HEK293 (cell line): ENCODE measurements around the gene POLR2L.

ENCODE experiments used
- CTCF ChIA-PET: fragments of 350-600 bp; formaldehyde crosslinking; extraction: SDS; loops from one replicate; lab custom pipeline; 2021; ENCODE audit warnings: antibody characterized with exemption; lab: Yijun Ruan, JAX
- POLR2A ChIA-PET: fragments of 300-600 bp; formaldehyde crosslinking; extraction: SDS; loops from one replicate; lab custom pipeline; 2020; ENCODE audit warnings: antibody characterized with exemption, inconsistent platforms; lab: Yijun Ruan, JAX
- H3K27ac ChIP-seq: fragments of 200-500 bp; sonication (Bioruptor generic); 2 replicates; pipeline ENCODE4 v1.5.1; 2014; ENCODE audit warnings: low read depth, low read length, control low read depth, inconsistent platforms; ENCODE audit errors: extremely low read depth
- H3K36me3 ChIP-seq, 2 experiments: fragments of 200-500 bp in 1 of 2; sonication (Bioruptor generic) in 1 of 2; 1 replicate in 1 of 2; 2 replicates in 1 of 2; pipeline ENCODE4 v1.5.1; 2014 to 2017; ENCODE audit warnings: inconsistent platforms in 2 of 2, low read length in 2 of 2; ENCODE audit not compliant: control insufficient read depth in 2 of 2, insufficient read depth in 1 of 2
- H3K4me1 ChIP-seq: fragments of 200-500 bp; sonication (Bioruptor generic); 2 replicates; pipeline ENCODE4 v1.5.1; 2014; ENCODE audit warnings: mild to moderate bottlenecking, low read length, inconsistent platforms; ENCODE audit not compliant: control insufficient read depth, insufficient read depth
- H3K4me3 ChIP-seq: 2 replicates; pipeline ENCODE4 v1.5.1; 2011; ENCODE audit warnings: low read depth, mild to moderate bottlenecking, control low read depth, low read length, moderate library complexity
- H3K9me3 ChIP-seq: fragments of 200-500 bp; sonication (Bioruptor generic); 2 replicates; pipeline ENCODE4 v1.5.1; 2014; ENCODE audit warnings: low read depth, low read length, inconsistent platforms; ENCODE audit not compliant: control insufficient read depth, insufficient read depth
- IKZF3 ChIP-seq: fragments of 450-650 bp; IDR thresholded peaks from 2 replicates; pipeline ENCODE4 v1.5.0; 2018; ENCODE audit warnings: missing biosample characterization, mild to moderate bottlenecking, missing genetic modification characterization, moderate library complexity
- INSM2 ChIP-seq: fragments of 450-650 bp; formaldehyde crosslinking; IDR thresholded peaks from 2 replicates; pipeline ENCODE4 v1.5.1; 2016; ENCODE audit warnings: missing biosample characterization, missing genetic modification characterization
- TRIM28 ChIP-seq: IDR thresholded peaks from 2 replicates; pipeline ENCODE4 v1.6.1; 2011; ENCODE audit warnings: low read length, control low read depth, borderline replicate concordance
- ZBTB44 ChIP-seq: fragments of 450-650 bp; IDR thresholded peaks from 2 replicates; pipeline ENCODE4 v1.5.1; 2018; ENCODE audit warnings: missing biosample characterization, mild to moderate bottlenecking, missing genetic modification characterization
- ZFHX2 ChIP-seq: fragments of 450-650 bp; formaldehyde crosslinking; conservative IDR thresholded peaks from 2 replicates; pipeline ENCODE4 v1.5.1; 2016; ENCODE audit warnings: missing biosample characterization, missing genetic modification characterization
- ZFP37 ChIP-seq: fragments of 450-650 bp; formaldehyde crosslinking; IDR thresholded peaks from 2 replicates; pipeline ENCODE4 v1.5.1; 2016; ENCODE audit warnings: missing biosample characterization, missing genetic modification characterization
- ZNF133 ChIP-seq: fragments of 450-650 bp; formaldehyde crosslinking; IDR thresholded peaks from 2 replicates; pipeline ENCODE4 v1.5.1; 2016; ENCODE audit warnings: missing biosample characterization, missing genetic modification characterization
- ZNF157 ChIP-seq: fragments of 450-650 bp; formaldehyde crosslinking; IDR thresholded peaks from 2 replicates; pipeline ENCODE4 v1.5.1; 2016; ENCODE audit warnings: missing biosample characterization, missing genetic modification characterization
- ZNF18 ChIP-seq: fragments of 450-650 bp; formaldehyde crosslinking; IDR thresholded peaks from 2 replicates; pipeline ENCODE4 v1.5.1; 2016; ENCODE audit warnings: missing biosample characterization, missing genetic modification characterization
- ZNF335 ChIP-seq: fragments of 450-650 bp; formaldehyde crosslinking; conservative IDR thresholded peaks from 2 replicates; pipeline ENCODE4 v1.5.1; 2016; ENCODE audit warnings: missing biosample characterization, missing genetic modification characterization
- ZNF341 ChIP-seq: fragments of 450-650 bp; formaldehyde crosslinking; IDR thresholded peaks from 2 replicates; pipeline ENCODE4; 2016; ENCODE audit warnings: low read depth, missing biosample characterization, missing genetic modification characterization
- ZNF391 ChIP-seq: fragments of 450-650 bp; formaldehyde crosslinking; IDR thresholded peaks from 2 replicates; pipeline ENCODE4 v1.5.1; 2016; ENCODE audit warnings: low read depth, missing biosample characterization, missing genetic modification characterization, borderline replicate concordance
- ZNF398 ChIP-seq: fragments of 450-650 bp; formaldehyde crosslinking; IDR thresholded peaks from 2 replicates; pipeline ENCODE4 v1.5.1; 2017; ENCODE audit warnings: missing biosample characterization, missing genetic modification characterization
- ZNF473 ChIP-seq: fragments of 450-650 bp; formaldehyde crosslinking; IDR thresholded peaks from 2 replicates; pipeline ENCODE4 v1.5.1; 2017; ENCODE audit warnings: missing biosample characterization, missing genetic modification characterization
- ZNF510 ChIP-seq: fragments of 450-650 bp; formaldehyde crosslinking; IDR thresholded peaks from 2 replicates; pipeline ENCODE4 v1.5.1; 2018; ENCODE audit warnings: mild to moderate bottlenecking, missing genetic modification characterization, missing biosample characterization; ENCODE audit not compliant: insufficient replicate concordance
- ZNF561 ChIP-seq: fragments of 450-650 bp; IDR thresholded peaks from 2 replicates; pipeline ENCODE4 v1.5.1; 2018; ENCODE audit warnings: missing biosample characterization, missing genetic modification characterization, borderline replicate concordance
- ZNF623 ChIP-seq: fragments of 450-650 bp; formaldehyde crosslinking; IDR thresholded peaks from 2 replicates; pipeline ENCODE4 v1.5.1; 2016; ENCODE audit warnings: missing biosample characterization, missing genetic modification characterization
- ZNF664 ChIP-seq: fragments of 450-650 bp; formaldehyde crosslinking; IDR thresholded peaks from 2 replicates; pipeline ENCODE4 v1.5.1; 2016; ENCODE audit warnings: missing biosample characterization, missing genetic modification characterization
- ZNF692 ChIP-seq: fragments of 450-650 bp; formaldehyde crosslinking; IDR thresholded peaks from 2 replicates; pipeline ENCODE4 v1.5.1; 2016; ENCODE audit warnings: missing biosample characterization, missing genetic modification characterization
- ZSCAN4 ChIP-seq: fragments of 450-650 bp; formaldehyde crosslinking; IDR thresholded peaks from 2 replicates; pipeline ENCODE4 v1.5.1; 2017; ENCODE audit warnings: missing biosample characterization, missing genetic modification characterization

Gene POLR2L

GRCh38 chr11:803770-804598, 38.3 kb downstream of the POLR2L start (continued):
- TF ChIP-seq ZNF623 (tag by site-specific recombination) (no peak), ZFHX2 (peak; percentile 32; the same call in 1 of the 2 replicates), ZNF335 (tag by site-specific recombination) (0 out of 2 replicates have a peak, but pooled peaks have one; percentile 29), ZBTB44 (peak; percentile 26; the same call in 1 of the 2 replicates), ZNF692 (tag by site-specific recombination) (peak; percentile 82)

GRCh38 chr11:803467-803742, 38.9 kb downstream of the POLR2L start:
- ChIA-PET CTCF (interaction anchor here (1.1 kb wide), 1 partner anchor 35 kb away, joined by 3 read pairs; no protein-coding TSS in a partner anchor), POLR2A (interaction anchor here (0.6 to 5.2 kb wide), 3 partner anchors 14 to 28 kb away, joined by 3 to 42 read pairs (median 5); partner anchors contain the start of gene PNPLA2)
- no peak for TF ChIP-seq IKZF3 (tag by site-specific recombination)
- no peak for TF ChIP-seq ZNF391
- TF ChIP-seq ZNF18 = no peak
- H3K4me3 ChIP-seq = peak overlapping the region; percentile 60
- H3K9me3 ChIP-seq = no peaks in the 10 kb centered on the region
- peaks cover 0 to 54% of the 10 kb centered on the region in 2 experiments; a peak in 1 of 3 replicates for H3K36me3 ChIP-seq
- peak overlapping the region; percentile 18; the same call in 1 of the 2 replicates for H3K27ac ChIP-seq
- no peaks in the 10 kb centered on the region for H3K4me1 ChIP-seq

GRCh38 chr11:802693-803466, 39.4 kb downstream of the POLR2L start:
- H3K27ac ChIP-seq = no peak overlapping the region
- CTCF ChIA-PET = interaction anchor here (0.5 kb wide), 1 partner anchor 46 kb away, joined by 3 read pairs; no protein-coding TSS in a partner anchor
- no peak for TF ChIP-seq ZNF561 (tag by site-specific recombination)
- no peak for TF ChIP-seq ZFP37 (tag by site-specific recombination)
- TF ChIP-seq ZNF473 (tag by site-specific recombination) = no peak
- TF ChIP-seq ZNF510 (tag by site-specific recombination) = no peak
- TF ChIP-seq ZNF133 (tag by site-specific recombination) = no peak
- TF ChIP-seq ZNF157 (tag by site-specific recombination) = no peak
- TF ChIP-seq ZNF664 (tag by site-specific recombination) = no peak
- no peak for TF ChIP-seq INSM2 (tag by site-specific recombination)
- TF ChIP-seq TRIM28 = no peak
- TF ChIP-seq ZNF341 = no peak
- no peak for TF ChIP-seq ZSCAN4
- TF ChIP-seq ZNF398 (tag by site-specific recombination) = no peak

More at GRCh38 chr11:802693-803466, 39.4 kb downstream of the POLR2L start:
- Histone ChIP-seq H3K4me3 (0 out of 2 replicates have a peak overlapping the region, but pooled peaks have one; percentile 60), H3K9me3 (no peaks in the 10 kb centered on the region), H3K4me1 (no peaks in the 10 kb centered on the region), H3K36me3 (peaks cover 0 to 54% of the 10 kb centered on the region in 2 experiments; a peak in 1 of 3 replicates)
- POLR2A ChIA-PET = interaction anchor here (0.6 to 5.2 kb wide), 2 partner anchors 15 to 255 kb away, joined by 4 to 42 read pairs; partner anchors contain the start of gene PNPLA2
